PC-9 (cell line): ENCODE results near the gene DHX30. TPM values are rescaled to one million over a fixed set of nuclear protein-coding genes. Genes with fewer than 3 reads are reported as not detected.
A peak's percentile ranks its signal among the peaks of the same experiment; 100 is the strongest.

Source experiments
- BruUV-seq: library from RNA; stranded (reverse); fragments of 400-500 nt; replicated peaks from 2 replicates; lab custom pipeline; 2021; lab: Mats Ljungman, UMichigan
- CTCF ChIA-PET: fragments of 300-600 bp; sonication (Branson Sonifier 250); formaldehyde crosslinking; loops from one replicate; lab custom pipeline; 2022; ENCODE audit warnings: antibody characterized with exemption; lab: Charles Lee
- POLR2A ChIA-PET: fragments of 300-600 bp; sonication (Branson Sonifier 250); formaldehyde crosslinking; loops from one replicate; lab custom pipeline; 2022; ENCODE audit warnings: antibody characterized with exemption; ENCODE audit not compliant: unreplicated experiment; lab: Charles Lee
- DNase-seq, 2 experiments: peaks; one replicate each; pipeline versions ENCODE4 v3.0.0 to v3.0.0-alpha.2; 2015 to 2022; ENCODE audit warnings: mixed read lengths in 1 of 2
- H2AFZ ChIP-seq: fragments of 200-600 bp; sonication (generic); 2 replicates; pipeline ENCODE4 v1.8.1; 2017; ENCODE audit warnings: antibody characterized with exemption
- H3F3A ChIP-seq: fragments of 200-600 bp; sonication (generic); 2 replicates; pipeline ENCODE4 v1.8.1; 2017; ENCODE audit warnings: antibody characterized with exemption, mild to moderate bottlenecking, low read depth; ENCODE audit not compliant: insufficient read depth
- H3K27ac ChIP-seq: fragments of 200-600 bp; sonication (generic); 2 replicates; pipeline ENCODE4 v1.6.1; 2016; ENCODE audit warnings: mixed run types
- H3K27me3 ChIP-seq: fragments of 200-600 bp; sonication (generic); 2 replicates; pipeline ENCODE4 v1.6.1; 2016; ENCODE audit warnings: low read depth, mixed run types; ENCODE audit not compliant: insufficient read depth
- H3K36me3 ChIP-seq: fragments of 200-600 bp; sonication (generic); 2 replicates; pipeline ENCODE4 v1.6.1; 2016; ENCODE audit warnings: low read depth, mixed run types
- H3K4me1 ChIP-seq: fragments of 200-600 bp; sonication (generic); replicated peaks from 2 replicates; pipeline ENCODE4 v1.6.1; 2016; ENCODE audit warnings: mixed run types; ENCODE audit not compliant: insufficient read depth
- H3K4me2 ChIP-seq: fragments of 200-600 bp; sonication (generic); 2 replicates; pipeline ENCODE4 v1.6.1; 2017; ENCODE audit warnings: mixed run types
- H3K4me3 ChIP-seq: fragments of 200-600 bp; sonication (generic); 2 replicates; pipeline ENCODE4 v1.6.1; 2016; ENCODE audit warnings: mixed run types
- H3K79me2 ChIP-seq: fragments of 200-600 bp; sonication (generic); 2 replicates; pipeline ENCODE4 v1.6.1; 2017; ENCODE audit warnings: low read depth, mixed run types
- H3K9me2 ChIP-seq: fragments of 200-600 bp; sonication (generic); 2 replicates; pipeline ENCODE4 v1.8.1; 2017; ENCODE audit warnings: mild to moderate bottlenecking; ENCODE audit not compliant: insufficient read depth
- H3K9me3 ChIP-seq: fragments of 200-600 bp; sonication (generic); 2 replicates; pipeline ENCODE4 v1.8.1; 2016; ENCODE audit warnings: low read depth; ENCODE audit not compliant: insufficient read depth
- H4K20me1 ChIP-seq: fragments of 200-600 bp; sonication (generic); 2 replicates; pipeline ENCODE4 v1.8.1; 2017; ENCODE audit not compliant: insufficient read depth
- EZH2 ChIP-seq: fragments of 200-600 bp; sonication (generic); IDR thresholded peaks from 2 replicates; pipeline ENCODE4 v1.8.0; 2017; ENCODE audit warnings: antibody characterized with exemption, low read depth
- intact Hi-C: fragments of 100-400 bp; cut with micrococcal nuclease; formaldehyde crosslinking; loops from one replicate; pipeline ENCODE4 v1.10.0; 2022; ENCODE audit not compliant: unreplicated experiment
- total RNA-seq: library from RNA; stranded (reverse); gene quantifications from 2 replicates; pipeline ENCODE4 v1.2.3, GENCODE V29; 2021
- TF ChIP-seq, protein P1 (sequence below): fragments of 200-600 bp; sonication (generic); conservative IDR thresholded peaks from 2 replicates; pipeline ENCODE4 v1.6.1; 2017; ENCODE audit warnings: mixed run types, antibody characterized with exemption, mild to moderate bottlenecking, moderate library complexity

Gene DHX30
- total RNA-seq, 1 experiment from 2014 or later: 60.2 TPM

DNA sequence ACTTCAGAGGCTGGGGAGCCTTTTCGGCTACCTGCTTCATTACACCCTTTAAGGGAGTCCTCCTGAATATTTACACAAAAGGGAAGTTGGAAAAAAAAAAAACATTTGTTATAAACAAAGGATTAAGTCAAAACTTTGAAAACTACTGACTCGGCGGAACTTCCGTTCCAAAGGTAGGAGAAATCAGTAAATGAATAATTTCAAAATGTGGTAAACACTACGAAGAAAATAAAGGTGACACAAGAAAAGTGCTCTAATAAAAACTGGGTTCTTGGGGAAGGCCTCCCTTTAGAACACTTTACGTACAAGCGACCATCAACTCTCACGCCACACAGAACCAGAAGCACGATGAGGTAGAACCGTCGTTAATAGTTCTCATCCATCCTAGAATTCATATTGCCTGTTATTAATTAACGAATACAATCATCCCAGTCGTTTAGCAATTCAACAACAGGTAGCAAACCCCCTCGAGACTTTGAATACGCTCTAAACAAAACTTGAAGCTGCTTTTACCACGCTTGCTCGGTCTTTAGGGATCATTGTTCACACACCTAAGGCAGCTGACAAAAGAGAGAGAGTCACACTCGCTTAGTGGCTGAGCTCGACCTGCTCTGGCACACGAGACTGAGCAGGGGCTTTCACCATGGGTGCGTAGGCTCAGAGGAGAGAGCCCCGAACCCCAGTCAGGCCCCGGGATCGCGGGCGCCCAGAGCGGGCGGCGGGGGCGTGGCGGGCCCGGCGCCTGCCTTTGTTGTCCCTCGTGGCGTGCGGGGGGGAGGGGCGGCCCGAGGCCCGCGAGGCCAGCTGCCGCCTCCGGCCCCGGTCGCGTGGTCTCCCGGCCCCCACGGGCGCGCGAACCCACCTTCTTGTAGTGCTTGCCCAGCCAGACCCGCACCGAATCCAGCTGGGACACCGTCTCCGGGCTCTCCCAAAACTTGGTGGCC, 21.9 kb upstream of the DHX30 start:
- H4K20me1 ChIP-seq: peaks cover 42% of the 10 kb centered on the region
- peaks cover 20% of the 10 kb centered on the region for H3K4me1 ChIP-seq
- peak in 1 of 2 experiments; percentile 54 for DNase-seq
- ChIA-PET CTCF (interaction anchor here (0.6 kb wide), 1 partner anchor 233 kb away, joined by 14 read pairs; no protein-coding TSS in a partner anchor), POLR2A (interaction anchor here (0.6 kb wide), 2 partner anchors 43 to 209 kb away, joined by 3 read pairs; no protein-coding TSS in a partner anchor)
- H3K4me2 ChIP-seq: peak overlapping the region; percentile 97
- no peaks in the 10 kb centered on the region for H3K9me2 ChIP-seq
- H3F3A ChIP-seq: peaks cover 21% of the 10 kb centered on the region
- intact Hi-C loops: loop anchor here (5.0 kb wide), 1 partner anchor 459 kb away; no protein-coding TSS in a partner anchor
- peak overlapping the region; percentile 67 for H3K4me3 ChIP-seq
- H3K36me3 ChIP-seq: no peaks in the 10 kb centered on the region
- no peaks in the 10 kb centered on the region for H3K27me3 ChIP-seq
- H3K79me2 ChIP-seq: peaks cover 60% of the 10 kb centered on the region
- TF ChIP-seq EZH2: no peak
- TF ChIP-seq, protein P1, sequence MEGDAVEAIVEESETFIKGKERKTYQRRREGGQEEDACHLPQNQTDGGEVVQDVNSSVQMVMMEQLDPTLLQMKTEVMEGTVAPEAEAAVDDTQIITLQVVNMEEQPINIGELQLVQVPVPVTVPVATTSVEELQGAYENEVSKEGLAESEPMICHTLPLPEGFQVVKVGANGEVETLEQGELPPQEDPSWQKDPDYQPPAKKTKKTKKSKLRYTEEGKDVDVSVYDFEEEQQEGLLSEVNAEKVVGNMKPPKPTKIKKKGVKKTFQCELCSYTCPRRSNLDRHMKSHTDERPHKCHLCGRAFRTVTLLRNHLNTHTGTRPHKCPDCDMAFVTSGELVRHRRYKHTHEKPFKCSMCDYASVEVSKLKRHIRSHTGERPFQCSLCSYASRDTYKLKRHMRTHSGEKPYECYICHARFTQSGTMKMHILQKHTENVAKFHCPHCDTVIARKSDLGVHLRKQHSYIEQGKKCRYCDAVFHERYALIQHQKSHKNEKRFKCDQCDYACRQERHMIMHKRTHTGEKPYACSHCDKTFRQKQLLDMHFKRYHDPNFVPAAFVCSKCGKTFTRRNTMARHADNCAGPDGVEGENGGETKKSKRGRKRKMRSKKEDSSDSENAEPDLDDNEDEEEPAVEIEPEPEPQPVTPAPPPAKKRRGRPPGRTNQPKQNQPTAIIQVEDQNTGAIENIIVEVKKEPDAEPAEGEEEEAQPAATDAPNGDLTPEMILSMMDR: no peak
- TSS peak; percentile 41 for BruUV-seq
- H2AFZ ChIP-seq: peak overlapping the region; percentile 73
- no peaks in the 10 kb centered on the region for H3K9me3 ChIP-seq
- H3K27ac ChIP-seq: peak overlapping the region; percentile 77

GRCh38 chr3:47781685-47782445, 21.1 kb upstream of the DHX30 start, which contains the start of gene SMARCC1:
TSS of gene SMARCC1 (minus strand) at chr3:47781893. CDS start at chr3:47781797, 96 bp downstream.
- Histone ChIP-seq H3K9me3 (no peaks in the 10 kb centered on the region), H3F3A (peaks cover 21% of the 10 kb centered on the region), H3K4me3 (peak within 1 kb of the TSS; percentile 67), H4K20me1 (peaks cover 36% of the 10 kb centered on the region), H3K9me2 (no peaks in the 10 kb centered on the region), H3K4me1 (peaks cover 20% of the 10 kb centered on the region), H2AFZ (peak within 1 kb of the TSS; percentile 84), H3K79me2 (peaks cover 51% of the 10 kb centered on the region), H3K27ac (peak within 1 kb of the TSS; percentile 77), H3K4me2 (peak within 1 kb of the TSS; percentile 97), H3K27me3 (no peaks in the 10 kb centered on the region), H3K36me3 (no peaks in the 10 kb centered on the region)
- TF ChIP-seq, protein P1: no peak
- no peak for TF ChIP-seq EZH2
- intact Hi-C loops: loop anchor here (5.0 kb wide), 1 partner anchor 460 kb away; no protein-coding TSS in a partner anchor
- CTCF ChIA-PET: interaction anchor here (0.6 kb wide), 1 partner anchor 232 kb away, joined by 14 read pairs; no protein-coding TSS in a partner anchor
- peak; percentile 88 to 97 for DNase-seq
- POLR2A ChIA-PET: interaction anchor here (0.6 kb wide), 2 partner anchors 43 to 208 kb away, joined by 3 read pairs; no protein-coding TSS in a partner anchor
- TSS peak; percentile 97 for BruUV-seq
